Measurements from ENCODE around the gene SPEF2. TPM values are rescaled to one million over a fixed set of nuclear protein-coding genes. Genes with fewer than 3 reads are reported as not detected.

Gene SPEF2
- total RNA-seq, 1 experiment from 2014 or later: 0.87 TPM

DNA sequence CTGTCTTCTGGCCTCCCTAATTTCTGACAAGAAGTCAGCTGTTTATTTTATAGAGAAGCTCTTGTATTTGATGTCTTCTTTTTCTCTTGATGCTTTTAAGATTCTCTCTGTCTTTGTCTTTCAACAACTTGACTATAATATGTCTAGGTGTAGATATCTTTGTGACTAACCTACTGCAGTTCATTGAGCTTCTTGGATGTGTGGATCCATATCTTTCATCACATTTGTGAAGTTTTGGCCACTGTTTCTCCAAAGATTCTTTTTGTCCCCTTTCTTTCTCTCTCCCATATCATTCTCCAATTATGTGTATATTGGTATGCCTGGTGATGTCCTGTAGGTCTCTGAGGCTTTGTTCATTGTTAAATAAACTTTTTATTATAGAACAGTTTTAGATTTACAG, 16.7 kb downstream of the SPEF2 start:
- H3K27me3 ChIP-seq (ENCODE audit: control insufficient read depth, insufficient read depth, low read length): no peaks in the 10 kb centered on the region
- POLR2A ChIA-PET: no interaction called here
- TF ChIP-seq, protein P1, sequence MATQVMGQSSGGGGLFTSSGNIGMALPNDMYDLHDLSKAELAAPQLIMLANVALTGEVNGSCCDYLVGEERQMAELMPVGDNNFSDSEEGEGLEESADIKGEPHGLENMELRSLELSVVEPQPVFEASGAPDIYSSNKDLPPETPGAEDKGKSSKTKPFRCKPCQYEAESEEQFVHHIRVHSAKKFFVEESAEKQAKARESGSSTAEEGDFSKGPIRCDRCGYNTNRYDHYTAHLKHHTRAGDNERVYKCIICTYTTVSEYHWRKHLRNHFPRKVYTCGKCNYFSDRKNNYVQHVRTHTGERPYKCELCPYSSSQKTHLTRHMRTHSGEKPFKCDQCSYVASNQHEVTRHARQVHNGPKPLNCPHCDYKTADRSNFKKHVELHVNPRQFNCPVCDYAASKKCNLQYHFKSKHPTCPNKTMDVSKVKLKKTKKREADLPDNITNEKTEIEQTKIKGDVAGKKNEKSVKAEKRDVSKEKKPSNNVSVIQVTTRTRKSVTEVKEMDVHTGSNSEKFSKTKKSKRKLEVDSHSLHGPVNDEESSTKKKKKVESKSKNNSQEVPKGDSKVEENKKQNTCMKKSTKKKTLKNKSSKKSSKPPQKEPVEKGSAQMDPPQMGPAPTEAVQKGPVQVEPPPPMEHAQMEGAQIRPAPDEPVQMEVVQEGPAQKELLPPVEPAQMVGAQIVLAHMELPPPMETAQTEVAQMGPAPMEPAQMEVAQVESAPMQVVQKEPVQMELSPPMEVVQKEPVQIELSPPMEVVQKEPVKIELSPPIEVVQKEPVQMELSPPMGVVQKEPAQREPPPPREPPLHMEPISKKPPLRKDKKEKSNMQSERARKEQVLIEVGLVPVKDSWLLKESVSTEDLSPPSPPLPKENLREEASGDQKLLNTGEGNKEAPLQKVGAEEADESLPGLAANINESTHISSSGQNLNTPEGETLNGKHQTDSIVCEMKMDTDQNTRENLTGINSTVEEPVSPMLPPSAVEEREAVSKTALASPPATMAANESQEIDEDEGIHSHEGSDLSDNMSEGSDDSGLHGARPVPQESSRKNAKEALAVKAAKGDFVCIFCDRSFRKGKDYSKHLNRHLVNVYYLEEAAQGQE (IDR thresholded peaks at IDR 0.05; ENCODE audit: insufficient read depth in 1 of 2, low read depth in 2 of 2, low read length in 1 of 2): no peak
- no peak for TF ChIP-seq TCF7L2 (IDR thresholded peaks at IDR 0.05; ENCODE audit: low read depth, low read length)
- no peak for TF ChIP-seq SIN3A (IDR thresholded peaks at IDR 0.05; ENCODE audit: borderline replicate concordance, insufficient read depth, low read depth, low read length)
- TF ChIP-seq, protein P2, sequence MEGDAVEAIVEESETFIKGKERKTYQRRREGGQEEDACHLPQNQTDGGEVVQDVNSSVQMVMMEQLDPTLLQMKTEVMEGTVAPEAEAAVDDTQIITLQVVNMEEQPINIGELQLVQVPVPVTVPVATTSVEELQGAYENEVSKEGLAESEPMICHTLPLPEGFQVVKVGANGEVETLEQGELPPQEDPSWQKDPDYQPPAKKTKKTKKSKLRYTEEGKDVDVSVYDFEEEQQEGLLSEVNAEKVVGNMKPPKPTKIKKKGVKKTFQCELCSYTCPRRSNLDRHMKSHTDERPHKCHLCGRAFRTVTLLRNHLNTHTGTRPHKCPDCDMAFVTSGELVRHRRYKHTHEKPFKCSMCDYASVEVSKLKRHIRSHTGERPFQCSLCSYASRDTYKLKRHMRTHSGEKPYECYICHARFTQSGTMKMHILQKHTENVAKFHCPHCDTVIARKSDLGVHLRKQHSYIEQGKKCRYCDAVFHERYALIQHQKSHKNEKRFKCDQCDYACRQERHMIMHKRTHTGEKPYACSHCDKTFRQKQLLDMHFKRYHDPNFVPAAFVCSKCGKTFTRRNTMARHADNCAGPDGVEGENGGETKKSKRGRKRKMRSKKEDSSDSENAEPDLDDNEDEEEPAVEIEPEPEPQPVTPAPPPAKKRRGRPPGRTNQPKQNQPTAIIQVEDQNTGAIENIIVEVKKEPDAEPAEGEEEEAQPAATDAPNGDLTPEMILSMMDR (IDR thresholded peaks at IDR 0.05): no peak
- no peak for TF ChIP-seq POLR2AphosphoS5 (IDR thresholded peaks at IDR 0.05; ENCODE audit: low read depth, low read length)
- CTCF ChIA-PET: no interaction called here
- H3K27ac ChIP-seq (ENCODE audit: low read length): no peak overlapping the region
- no peak for ATAC-seq
- BruUV-seq (replicated peaks): no TSS peak
- no peak for DNase-seq (ENCODE audit: low read depth, low spot score)
- no peak overlapping the region for H3K4me3 ChIP-seq (ENCODE audit: low read depth in 2 of 2, low read length in 2 of 2)
- in situ Hi-C loops (cut with HindIII; ENCODE audit: low pct_unique_long_range_greater_than_20kb, low sequenced_read_pairs): no loop called here
- no peaks in the 10 kb centered on the region for H3K4me1 ChIP-seq (ENCODE audit: control insufficient read depth, insufficient read depth, low read length)
- no peaks in the 10 kb centered on the region for H3K9me3 ChIP-seq (ENCODE audit: control insufficient read depth, insufficient read depth, low read depth, low read length)
- intact Hi-C loops (cut with micrococcal nuclease; ENCODE audit: unreplicated experiment): no loop called here
- H3K36me3 ChIP-seq (ENCODE audit: control insufficient read depth, insufficient read depth, low read length): no peaks in the 10 kb centered on the region

DNA sequence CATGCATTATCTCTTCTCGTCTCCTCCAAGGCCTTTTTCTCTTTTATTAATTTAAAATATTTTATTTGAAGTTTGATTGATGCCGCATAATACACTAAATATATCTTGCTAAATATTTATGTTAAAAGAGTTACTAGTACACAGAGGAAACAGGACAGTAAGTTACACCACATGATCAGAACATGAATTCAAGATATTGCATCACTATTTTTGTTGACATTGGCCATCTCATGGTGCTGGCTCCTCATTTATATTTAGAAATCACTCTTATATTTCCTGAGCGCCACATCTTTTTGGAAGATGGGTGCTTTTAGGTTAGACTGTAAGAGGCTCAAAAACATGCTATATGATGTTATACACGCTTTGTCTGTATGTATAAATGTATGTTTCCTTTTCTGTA, 23.0 kb downstream of the SPEF2 start:
- in situ Hi-C loops (cut with HindIII; ENCODE audit: low pct_unique_long_range_greater_than_20kb, low sequenced_read_pairs) (no loop called here), intact Hi-C loops (cut with micrococcal nuclease; ENCODE audit: unreplicated experiment) (no loop called here)
- ChIA-PET POLR2A (no interaction called here), CTCF (no interaction called here)
- Histone ChIP-seq H3K9me3 (ENCODE audit: control insufficient read depth, insufficient read depth, low read depth, low read length) (no peaks in the 10 kb centered on the region), H3K4me3 (ENCODE audit: low read depth in 2 of 2, low read length in 2 of 2) (no peak overlapping the region), H3K27ac (ENCODE audit: low read length) (no peak overlapping the region), H3K27me3 (ENCODE audit: control insufficient read depth, insufficient read depth, low read length) (no peaks in the 10 kb centered on the region), H3K4me1 (ENCODE audit: control insufficient read depth, insufficient read depth, low read length) (no peaks in the 10 kb centered on the region), H3K36me3 (ENCODE audit: control insufficient read depth, insufficient read depth, low read length) (no peaks in the 10 kb centered on the region)
- no peak for ATAC-seq
- BruUV-seq (replicated peaks): no TSS peak
- TF ChIP-seq SIN3A (IDR thresholded peaks at IDR 0.05; ENCODE audit: borderline replicate concordance, insufficient read depth, low read depth, low read length) (no peak), TCF7L2 (IDR thresholded peaks at IDR 0.05; ENCODE audit: low read depth, low read length) (no peak), POLR2AphosphoS5 (IDR thresholded peaks at IDR 0.05; ENCODE audit: low read depth, low read length) (no peak)
- TF ChIP-seq, protein P2 (IDR thresholded peaks at IDR 0.05): no peak
- TF ChIP-seq, protein P1 (IDR thresholded peaks at IDR 0.05; ENCODE audit: insufficient read depth in 1 of 2, low read depth in 2 of 2, low read length in 1 of 2): no peak
- DNase-seq (ENCODE audit: low read depth, low spot score): no peak
